K562 treated with DMSO at 1 percent for 4 hours (cell line): ENCODE results near the gene JAK2. TPM values are rescaled to one million over a fixed set of nuclear protein-coding genes. Genes with fewer than 3 reads are reported as not detected.

Experiments used
- total RNA-seq: library from RNA; unstranded; fragments of 300-600 nt; gene quantifications from 2 replicates; pipeline ENCODE4 v1.2.3, GENCODE V29; 2022; ENCODE audit not compliant: insufficient read depth

JAK2 gene
- total RNA-seq = 5.7 and 6.9 TPM in 2 replicates

GRCh38 chr9:4984621-4985385 is at the start of gene JAK2:
Gene JAK2, plus strand, starts transcription at chr9:4985272. Its CDS starts 36,716 bp downstream, at chr9:5021988.

Other genes with a start within 250 kb of the JAK2 start
- gene AK3, start 244.1 kb upstream of the JAK2 start, total RNA-seq = 20.5 and 22.5 TPM in 2 replicates
- 12.1 and 15.0 TPM in 2 replicates for gene RCL1, start 192.3 kb upstream of the JAK2 start, total RNA-seq
- gene INSL6, start 200.4 kb downstream of the JAK2 start, total RNA-seq = not detected in 2 replicates
- gene INSL4, start 246.1 kb downstream of the JAK2 start, total RNA-seq = not detected in 2 replicates